ENCODE data around the gene IDH3B.
A peak's percentile ranks its signal among the peaks of the same experiment; 100 is the strongest.
"Not testable (repeated sequence)": the region's sequence is repeated elsewhere in the genome, so short reads cannot be mapped to it uniquely, and the experiment has no call there.

The IDH3B gene

DNA sequence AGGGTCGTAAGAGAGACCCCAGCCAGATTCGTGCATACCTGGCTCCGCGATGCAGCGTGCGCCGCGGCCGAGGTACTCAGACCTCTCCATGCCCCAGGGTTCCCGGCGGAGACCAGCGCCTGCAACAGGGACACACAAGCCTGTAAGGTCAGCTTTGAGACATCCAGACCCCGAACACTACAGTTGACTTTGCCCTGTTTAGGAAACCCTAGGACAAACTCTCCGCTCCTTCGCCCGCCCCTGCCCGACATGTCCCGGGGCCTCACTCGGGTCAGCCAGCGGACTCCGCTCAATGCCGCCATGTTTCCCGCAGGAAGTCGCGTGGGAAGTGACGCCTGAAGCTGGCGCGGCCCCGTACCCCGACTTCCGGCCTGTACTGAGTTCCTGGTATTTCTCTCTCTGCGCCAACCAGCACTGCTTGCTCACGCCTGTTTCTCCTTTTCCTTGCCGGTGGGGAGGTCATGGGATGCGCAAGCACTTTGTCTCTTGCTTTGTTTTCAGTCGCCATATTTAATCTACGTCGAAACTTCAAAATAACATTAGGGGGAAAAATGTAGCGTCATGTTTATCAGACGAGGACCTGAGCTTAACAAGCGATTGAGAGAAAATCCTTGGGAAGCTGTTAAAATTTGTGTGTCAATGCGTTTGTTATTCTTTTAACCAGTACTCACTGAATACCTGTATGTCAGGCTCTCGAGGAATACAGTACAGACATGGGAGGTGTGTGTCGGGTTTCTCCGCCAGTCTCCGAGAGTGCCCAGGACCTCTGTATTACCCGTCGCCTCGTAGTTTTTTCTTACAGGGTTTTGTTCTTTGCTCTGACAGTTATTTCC is at the start of gene IDH3B:
IDH3B (minus strand) TSS at position 330 of the 833 bp plus-strand sequence; CDS start at position 302, 28 bp downstream.
- peak; percentile 87 for DNase-seq

DNA sequence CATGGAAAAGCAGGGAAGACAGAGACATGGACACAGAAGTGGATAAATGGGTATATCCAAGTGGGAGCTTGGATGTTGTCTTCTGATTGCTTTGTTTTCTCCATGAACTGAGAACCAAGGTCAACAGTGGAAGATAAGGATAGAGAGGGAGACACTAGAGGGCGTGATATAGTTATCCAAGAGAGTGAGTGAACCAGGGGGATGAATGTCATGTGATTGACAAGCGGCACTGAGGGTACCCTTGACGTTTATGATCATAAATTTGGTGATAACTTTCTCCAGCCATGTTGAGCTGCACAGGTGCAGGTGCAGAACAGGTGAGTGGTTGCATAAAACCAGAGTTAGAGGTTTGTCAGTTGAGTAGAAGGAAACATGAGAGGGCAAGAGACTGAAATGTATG is 49.3 kb upstream of the IDH3B start:
- no peak for DNase-seq

DNA sequence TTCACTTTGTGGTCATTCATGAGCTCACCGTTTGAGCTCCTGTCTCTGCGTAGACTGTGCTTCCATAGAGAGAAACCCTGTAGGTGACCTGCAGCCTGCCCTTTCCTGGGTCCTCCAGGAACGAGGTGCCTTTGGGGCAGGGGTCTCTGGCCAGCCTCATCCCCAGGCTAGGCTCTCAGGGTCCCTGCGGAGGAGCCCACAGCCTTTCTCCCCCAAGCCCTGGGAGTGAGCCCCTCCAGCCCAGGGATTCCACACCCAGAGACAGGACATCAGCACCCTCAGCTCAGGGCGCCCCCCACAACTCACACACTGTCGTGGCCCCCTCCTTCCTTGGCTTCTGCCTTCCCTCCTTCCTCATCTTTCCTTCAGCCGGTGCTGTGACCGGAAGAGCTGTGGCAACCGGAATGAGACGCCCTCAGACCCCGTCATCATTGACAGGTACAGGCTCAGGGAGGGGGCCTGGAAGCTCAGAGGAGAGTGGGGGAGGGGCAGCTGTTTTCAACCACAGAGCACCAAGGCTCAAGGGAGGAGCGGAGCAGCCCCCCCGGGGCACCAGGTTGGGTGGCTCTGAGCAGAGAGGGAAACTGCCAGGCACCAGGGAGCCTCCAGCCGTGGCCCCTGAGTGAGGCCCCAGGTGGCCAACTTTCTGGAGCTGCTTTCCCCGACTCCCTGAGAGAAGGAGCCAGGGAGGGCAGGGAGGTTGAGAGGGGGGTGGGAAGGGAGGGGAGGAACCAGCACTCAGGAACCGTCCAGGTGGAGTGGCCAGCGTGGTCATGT is 45.4 kb upstream of the IDH3B start:
- no peak for DNase-seq

DNA sequence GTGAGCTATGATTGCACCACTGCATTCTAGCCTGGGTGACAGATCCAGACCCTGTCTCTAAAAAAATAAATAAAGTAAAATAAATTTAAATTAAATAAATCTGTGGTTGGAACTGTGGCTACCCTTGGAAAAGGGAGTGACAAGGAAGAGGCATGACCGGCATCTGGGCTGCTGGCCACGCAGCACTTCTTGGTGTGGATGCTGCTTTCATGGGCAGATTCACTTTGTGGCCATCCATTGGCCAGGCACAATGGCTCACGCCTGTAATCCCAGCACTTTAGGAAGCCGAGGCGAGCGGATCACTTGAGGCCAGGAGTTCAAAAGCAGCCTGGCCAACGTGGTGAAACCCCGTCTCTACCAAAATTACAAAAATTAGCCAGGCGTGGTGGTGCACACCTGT is 44.6 kb upstream of the IDH3B start:
- DNase-seq = no peak

DNA sequence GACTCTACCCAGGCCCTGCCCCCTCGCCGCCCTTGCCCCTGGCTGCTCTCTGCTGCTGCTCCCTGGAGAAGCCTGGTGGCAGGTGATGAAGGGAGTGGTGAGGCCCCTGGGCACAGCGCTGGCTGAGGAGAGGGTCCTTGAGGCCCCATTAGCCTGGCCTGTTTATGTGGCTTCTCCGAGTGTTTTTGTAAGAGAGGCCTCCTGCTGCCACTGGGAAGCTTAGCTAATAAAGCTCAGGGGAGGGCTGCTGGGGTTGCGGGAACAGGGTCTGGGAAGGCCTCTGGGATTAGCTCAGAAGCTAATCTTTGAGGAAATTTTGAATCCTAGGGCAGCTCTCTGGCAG is 44.0 kb upstream of the IDH3B start:
- no peak for DNase-seq

DNA sequence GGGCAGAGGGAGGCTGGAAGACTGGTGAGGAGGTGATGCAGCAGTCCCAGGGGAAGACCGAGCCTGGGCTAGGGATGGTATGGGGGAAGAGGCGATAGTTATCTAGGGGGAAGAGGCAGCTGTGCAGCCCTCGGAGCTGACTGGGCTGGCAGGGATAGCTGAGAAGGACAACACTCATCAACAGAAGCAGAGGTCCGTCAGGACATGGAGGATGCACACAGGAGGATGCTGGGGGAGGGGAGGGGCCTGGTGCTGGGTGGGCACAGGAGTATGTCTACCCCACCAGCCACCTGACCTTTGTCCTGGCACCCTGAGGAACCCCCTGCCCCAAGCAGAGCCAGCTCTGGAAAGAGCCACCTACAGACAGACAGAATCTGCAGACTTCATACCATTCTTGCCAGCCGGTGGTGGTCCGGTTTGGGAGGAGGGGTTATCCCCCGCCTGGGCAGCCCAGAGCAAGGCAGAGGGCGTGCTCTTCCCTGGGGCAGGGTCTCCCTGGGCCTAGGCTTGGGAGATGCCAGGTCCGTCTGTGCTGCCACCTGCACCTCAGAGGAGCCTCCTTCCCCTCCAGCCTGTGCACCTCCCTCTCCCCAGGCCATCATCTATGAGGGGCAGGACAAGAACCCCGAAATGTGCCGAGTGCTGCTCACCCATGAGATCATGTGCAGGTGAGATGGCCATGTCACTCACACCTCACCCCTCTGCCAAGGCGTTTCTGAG is 43.5 kb upstream of the IDH3B start:
- no peak for DNase-seq

DNA sequence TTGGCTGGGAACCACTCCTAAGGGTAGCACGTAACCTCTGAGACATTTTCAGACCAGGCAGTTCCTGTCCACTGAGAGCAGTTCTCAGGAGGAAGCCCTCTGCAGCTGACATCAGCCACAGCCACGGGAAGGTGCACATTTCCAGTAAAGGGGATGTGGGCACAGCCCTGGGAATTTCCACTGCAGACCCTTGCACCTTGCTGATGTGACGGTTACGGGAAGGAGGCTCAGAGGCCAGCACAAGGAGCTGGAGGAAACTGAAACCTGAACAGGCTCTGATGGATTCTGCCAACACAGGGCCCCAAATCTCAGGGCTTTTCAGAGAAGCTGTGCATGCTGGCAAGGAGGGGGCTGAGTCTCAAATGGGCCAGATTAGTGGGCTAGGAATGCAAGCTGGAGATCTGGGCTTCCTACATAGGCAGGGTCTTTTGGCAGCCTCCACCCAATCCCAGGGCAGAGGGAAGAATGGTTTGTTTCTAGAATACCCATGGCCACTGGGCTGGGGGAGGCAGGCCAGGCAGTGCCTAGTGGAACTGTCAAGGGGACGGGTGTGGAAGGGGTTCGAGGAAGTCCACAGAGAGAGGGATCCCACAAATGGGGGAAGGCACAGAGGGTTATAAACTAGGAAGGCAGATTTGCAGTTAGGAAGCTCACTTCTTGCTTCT is 42.8 kb upstream of the IDH3B start:
- DNase-seq = no peak

DNA sequence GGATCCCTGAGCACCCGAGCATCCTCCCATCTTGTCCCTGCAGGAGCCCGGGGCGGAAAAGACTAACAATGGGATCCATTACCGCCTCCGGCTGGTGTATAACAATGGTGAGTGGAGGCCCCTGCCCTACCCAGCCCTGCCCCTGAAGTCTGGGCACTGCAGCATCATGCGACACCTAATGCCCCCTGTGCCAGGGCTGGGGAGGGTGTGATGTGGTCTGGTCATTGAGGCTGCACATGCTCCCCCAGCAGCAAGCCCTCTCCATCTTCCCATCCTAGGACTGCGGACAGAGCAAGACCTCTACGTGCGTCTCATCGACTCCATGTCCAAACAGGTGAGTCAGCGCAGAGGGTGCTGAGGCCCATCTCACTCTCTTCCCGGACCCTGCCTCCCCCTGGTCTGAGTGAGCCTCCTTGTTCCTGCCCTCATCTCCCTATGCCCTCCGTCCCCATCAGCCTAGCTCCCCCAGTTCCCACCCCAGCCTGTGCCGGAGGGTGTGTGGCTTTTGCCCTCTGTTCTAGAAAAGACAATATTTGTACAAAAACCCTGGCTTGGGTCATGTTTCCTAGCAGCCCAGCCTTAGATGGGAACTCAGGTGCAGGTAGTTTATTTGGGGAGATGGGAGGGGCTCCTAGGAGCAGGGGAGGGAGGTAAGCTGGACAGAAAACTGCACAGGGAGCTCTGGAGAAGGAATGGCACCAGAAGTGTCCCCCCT is 42.1 kb upstream of the IDH3B start:
- no peak for DNase-seq

DNA sequence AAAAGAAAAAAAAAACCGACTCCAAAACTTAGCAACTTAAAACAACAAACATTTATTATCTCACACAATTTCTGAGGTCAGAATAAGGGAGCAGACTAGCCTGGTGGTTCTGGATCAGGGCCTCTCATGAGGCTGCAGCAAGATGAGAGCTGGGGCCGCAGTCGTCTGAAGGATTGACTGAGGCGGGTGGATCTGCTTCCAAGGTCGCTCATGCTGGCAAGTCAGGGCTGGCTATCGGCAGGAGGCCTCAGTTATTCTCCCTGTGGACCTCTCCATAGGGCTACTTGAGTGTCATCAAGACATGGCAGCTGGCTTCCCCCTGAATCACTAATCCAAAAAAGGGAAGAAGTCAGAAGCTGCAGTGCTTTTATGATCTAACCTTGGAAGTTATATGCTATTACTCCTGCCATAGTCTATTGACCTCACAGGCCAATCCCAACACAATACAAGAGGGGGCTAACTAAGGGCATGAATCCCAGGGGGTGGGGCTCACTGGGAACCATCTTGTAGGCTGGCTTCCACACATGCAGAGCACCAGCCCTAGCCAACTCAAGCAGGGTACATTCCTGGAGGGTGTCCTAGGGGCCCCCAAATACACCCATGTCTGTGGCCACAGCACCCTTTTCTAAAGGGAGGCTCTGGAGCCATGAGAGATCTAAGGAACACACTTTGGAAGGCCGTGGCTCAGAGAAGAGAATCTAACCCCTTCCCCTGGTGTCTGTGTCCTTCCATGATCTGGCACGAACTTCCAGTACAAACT is 39.9 kb upstream of the IDH3B start:
- DNase-seq = no peak

DNA sequence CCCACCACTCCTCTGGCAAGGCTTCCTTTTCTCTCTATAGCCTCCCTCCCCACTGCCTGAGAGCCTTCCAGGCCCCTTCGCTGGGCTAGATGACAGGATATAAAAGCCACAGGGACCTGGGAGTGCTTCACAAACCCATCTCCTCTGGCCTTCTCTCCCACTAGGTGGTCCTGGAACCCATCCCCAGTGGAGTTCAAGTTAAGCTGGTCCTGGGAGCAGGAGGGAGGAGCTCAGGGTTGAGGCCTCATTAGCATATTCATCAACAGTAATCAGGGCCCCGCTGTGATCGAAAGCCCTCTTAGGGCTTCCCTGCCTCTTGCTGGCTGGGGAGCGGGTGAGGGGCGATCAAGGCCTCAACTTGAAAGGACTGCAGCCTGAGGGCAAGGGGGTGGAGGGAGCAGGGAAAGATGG is 37.7 kb upstream of the IDH3B start:
- DNase-seq = no peak

DNA sequence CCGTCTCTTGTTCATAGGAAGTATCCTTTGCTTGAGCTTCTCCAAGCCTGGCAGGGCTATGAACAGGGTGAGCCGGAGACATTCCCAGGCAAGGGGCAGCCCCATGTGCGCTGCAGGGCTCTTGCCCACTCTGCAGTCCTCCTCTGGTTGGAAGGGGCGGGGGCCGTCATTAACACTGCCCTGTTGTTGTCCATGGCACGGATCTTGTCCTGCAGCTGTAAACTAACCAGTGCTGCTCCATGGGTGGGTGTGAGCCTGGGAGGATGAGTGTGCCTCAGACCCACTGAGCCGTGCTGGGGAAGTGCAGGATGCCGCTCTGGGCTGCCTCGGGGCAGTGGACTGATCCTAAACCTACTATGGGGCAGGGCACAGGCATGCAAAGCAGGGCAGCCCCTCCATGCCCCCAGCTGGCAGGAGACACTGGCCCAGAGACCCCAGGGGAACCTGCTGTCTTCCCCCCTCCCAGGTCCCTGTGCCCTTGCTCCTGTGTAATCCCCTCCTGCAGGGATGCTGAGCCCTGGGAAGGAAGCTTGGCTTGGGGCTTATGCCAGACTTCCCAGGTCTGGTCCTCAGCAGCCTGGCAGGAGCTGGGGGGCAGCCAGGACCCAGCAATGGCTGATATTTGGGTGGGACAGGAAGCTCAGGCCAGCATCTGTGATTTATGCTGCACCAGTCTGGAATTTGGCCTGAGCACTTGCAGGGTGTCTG is 37.1 kb upstream of the IDH3B start:
- no peak for DNase-seq

DNA sequence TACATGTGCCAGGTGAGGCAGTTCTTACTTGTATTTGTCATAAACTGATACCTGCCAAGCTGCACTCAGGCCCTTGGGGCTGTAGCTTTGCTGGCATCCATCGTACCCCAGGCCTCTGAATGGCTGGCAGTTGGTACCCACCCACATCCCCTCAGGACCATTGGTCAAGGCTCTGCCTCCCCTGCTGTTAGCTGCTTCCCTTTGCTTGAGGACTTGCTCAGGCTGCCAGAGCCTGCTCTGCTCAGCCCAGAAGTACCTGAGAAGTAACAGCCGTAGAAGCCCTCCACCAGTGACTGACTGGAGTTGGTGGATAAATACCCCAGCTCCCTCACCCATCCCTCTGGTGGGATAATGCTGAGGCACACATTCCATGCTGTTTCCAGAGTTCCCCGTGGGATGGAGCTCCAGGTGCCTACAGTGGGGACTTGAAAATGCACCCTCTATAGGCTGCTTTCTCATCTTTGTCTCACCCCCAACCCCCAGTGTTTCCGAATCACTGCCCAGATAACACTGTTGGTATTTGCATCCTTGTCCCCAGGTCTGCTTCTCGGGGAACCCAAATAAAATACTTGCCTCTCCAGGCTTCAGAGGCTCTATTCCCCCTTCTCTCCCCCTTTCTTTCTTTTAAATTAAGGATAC is 35.9 kb upstream of the IDH3B start:
- DNase-seq = no peak

DNA sequence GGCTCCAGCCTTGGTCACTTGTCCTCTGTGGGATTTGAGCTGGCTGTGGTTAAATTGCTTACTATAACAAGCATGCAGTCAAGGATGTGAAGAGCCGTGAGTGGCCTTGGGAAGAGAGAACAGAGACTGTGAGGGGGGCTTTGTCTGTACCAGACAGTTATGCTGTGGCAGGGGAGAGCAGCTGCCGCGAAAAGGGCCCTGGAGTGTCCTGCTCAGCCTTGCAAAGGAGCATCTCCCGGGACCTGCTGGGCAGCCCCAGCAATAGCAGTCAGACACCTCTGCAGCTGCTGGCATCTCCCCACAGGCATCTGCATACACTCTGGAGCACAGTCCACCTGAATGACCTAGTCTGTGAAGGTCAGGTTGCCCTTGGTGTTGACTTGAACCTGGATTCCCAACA is 34.9 kb upstream of the IDH3B start:
- no peak for DNase-seq

DNA sequence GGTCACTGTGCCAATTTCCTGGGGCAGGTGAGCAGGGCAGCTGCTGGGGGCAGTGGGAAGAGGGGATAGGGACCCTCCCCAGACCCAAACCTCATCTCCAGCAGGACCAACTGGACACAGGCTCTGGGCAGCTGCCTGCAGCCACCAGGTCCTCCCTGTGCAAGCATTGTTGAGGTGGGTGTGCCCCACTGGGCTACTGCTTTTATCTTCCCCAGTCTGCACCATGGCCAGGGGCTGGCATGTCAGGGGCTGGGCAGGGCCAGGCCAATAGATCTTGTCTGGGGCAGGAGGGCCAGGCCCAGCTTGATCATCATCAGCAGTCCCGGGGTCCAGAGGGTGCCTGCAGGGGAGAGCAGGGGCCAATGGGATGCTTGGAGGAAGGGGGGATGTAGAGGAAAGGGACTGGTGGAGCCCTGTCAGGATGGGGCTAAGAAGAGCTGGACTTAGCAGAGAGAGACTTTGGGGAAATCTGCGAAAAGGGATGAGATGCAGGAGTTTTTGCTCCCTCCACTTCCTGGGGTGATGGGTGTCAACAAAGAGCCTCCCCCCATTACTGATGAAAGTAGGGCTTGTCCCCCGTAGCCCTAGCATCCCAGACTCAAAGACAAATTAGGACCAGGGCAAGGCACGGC is 34.3 kb upstream of the IDH3B start:
- DNase-seq = no peak

DNA sequence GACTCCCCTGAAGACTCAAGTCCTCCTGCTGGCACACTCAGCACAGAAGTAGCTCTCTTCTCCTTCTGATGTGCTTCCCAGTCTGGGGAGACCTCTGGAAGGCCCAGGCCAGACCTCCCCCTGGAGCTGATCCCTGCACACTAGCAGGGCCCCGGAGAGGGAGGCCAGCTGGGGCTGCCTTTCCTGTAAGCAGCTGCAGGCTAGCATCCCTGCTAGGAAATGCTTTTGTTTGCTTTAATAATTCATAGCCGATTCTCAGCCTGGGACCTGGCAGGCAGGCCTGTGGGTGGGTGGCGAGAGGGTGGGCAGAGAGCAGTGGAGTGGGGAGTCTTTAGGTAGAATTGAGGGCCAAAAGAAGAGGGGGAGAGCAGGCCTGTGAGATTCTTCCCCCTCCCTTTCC is 33.8 kb upstream of the IDH3B start:
- no peak for DNase-seq

DNA sequence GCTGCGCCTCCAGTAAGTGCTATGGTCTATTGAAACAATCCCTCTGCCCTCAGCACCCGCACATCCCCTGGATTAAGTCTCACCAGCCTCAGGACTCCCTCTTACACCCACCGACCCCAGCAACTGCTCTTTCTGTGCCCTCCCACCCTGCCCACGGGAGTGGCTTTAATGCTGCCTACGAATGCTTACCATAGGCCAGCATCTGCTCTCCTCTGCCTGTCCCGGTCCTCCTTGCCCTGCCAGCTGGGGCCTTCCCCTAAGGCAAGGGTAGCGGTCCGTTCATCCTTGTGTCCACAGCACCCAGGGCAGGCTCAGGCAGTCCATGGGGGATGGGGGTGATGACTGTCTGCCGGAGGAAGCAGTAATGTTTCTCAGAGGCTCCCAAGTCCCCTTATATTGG is 32.6 kb upstream of the IDH3B start:
- no peak for DNase-seq

DNA sequence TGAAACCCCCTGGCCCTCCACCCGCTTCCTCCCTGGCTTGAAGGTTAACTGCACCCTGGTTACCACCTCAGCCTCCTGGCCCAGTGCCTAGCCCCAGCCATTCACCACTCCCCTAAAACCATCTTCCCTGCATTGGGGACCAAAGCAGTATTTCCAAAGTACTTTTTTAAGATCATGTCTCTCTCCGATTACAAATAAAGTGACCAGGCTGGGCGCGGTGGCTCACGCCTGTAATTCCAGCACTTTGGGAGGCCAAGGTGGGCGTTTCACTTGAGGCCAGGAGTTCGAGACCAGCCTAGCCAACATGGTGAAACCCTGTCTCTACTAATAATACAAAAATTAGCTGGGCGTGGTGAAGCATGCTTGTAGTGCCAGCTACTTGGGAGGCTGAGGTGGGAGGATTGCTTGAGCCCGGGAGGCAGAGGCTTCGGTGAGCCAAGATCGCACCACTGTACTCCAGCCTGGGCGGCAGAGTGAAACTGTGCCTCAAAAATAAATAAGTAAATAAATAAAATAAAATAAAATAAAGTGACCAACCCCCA is 32.0 kb upstream of the IDH3B start:
- DNase-seq = not testable (repeated sequence)

DNA sequence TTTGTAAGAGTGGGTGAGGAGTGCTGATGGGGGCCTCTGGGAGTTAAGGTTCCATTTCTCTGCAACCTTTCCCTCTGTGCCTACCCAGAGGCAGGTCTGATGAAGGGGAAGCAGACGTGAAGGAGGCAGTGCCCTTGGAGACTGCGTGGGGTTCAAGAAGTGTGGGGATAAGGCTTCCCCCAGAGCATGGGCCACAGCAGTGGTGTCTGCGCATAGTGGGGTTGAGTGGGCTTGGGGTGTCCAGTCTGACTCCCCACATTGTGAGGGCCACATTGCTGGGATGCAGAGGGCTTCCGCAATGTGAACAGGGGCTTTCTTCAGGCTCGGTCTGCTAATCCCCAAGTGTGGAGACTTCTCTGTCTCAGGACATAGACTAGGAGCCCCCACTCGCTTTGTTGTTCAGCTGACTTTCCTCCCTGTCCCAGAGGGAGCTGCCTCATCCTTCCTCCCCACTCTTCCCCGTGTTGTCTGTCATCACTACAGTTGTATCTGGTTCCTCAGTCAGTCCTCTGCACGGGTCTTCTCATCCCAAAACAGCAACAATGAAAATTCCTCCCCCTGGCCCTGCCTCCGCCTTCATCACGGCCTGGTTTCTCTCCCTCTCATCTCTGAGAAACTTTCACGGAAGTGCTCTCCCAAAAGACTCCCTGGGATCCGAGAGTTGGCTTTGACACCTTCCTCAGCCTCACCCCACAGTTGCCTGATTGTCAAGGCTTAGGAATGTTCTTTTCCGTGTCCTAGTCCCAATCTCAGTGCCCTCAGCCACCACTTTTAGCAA is 31.4 kb upstream of the IDH3B start:
- no peak for DNase-seq

DNA sequence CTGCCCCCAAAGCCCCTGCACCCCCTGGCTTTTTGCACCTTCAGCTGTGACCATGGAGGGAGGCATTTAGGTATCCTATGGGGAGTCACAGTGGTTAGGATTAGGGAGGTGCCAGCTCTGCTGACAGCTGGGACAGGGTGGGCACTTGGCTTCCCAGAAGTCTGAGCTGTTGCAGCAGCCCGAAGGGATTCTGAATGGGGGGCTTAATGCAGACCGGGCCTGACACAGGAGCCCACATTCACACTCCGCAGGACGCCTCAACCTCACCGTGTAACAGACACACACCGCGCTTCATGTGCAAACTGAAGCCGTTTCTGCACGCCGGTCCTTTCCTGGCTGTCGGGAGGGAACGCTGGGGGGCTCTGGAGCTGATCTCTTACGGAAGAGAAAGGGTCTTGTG is 30.5 kb upstream of the IDH3B start:
- no peak for DNase-seq
